Fibroblast of mammary gland (primary cell): ENCODE data around the gene DPP8.

Experiments
- DNase-seq: peaks from one replicate; pipeline ENCODE4 v3.0.0-alpha.2; 2010; ENCODE audit warnings: low read depth
- H3K4me3 ChIP-seq: 2 replicates; pipeline ENCODE4 v1.5.1; 2011; ENCODE audit warnings: low read depth, mild to moderate bottlenecking, low read length, moderate library complexity; ENCODE audit not compliant: control insufficient read depth
- TF ChIP-seq, protein P1 (sequence below): conservative IDR thresholded peaks from 2 replicates; pipeline ENCODE4 v1.5.1; 2011; ENCODE audit warnings: low read depth, low read length, inconsistent platforms; ENCODE audit not compliant: control insufficient read depth, insufficient read depth

The DPP8 gene

DNA sequence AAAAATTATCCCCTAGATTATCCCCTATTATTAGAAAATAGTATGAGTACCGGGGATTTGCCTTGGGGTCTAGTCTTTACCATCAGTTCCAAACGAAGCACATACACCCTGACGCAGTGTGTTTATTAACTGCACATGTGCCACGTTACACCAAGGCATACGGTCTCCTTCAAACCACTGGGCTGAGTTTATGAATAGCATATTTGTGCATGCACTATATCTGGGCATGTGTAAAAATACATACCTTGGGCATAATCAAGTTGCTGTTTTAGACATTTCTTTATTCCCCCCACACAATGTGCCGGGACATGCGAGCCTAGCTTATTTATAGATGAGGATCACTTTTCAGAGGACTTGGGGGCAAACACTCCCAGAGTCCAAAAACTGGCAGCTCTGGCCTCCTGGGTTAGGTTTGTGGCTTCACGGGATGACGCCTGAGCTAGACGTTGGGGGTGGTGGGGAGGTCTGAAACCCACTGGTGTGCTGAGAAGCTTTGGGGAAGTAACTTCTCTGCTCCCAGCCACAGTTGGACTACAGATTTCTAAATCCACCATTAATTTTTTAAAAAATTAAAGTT lies 111.0 kb downstream of the DPP8 start:
- DNase-seq = no peak
- H3K4me3 ChIP-seq = no peak overlapping the region
- TF ChIP-seq, protein P1, sequence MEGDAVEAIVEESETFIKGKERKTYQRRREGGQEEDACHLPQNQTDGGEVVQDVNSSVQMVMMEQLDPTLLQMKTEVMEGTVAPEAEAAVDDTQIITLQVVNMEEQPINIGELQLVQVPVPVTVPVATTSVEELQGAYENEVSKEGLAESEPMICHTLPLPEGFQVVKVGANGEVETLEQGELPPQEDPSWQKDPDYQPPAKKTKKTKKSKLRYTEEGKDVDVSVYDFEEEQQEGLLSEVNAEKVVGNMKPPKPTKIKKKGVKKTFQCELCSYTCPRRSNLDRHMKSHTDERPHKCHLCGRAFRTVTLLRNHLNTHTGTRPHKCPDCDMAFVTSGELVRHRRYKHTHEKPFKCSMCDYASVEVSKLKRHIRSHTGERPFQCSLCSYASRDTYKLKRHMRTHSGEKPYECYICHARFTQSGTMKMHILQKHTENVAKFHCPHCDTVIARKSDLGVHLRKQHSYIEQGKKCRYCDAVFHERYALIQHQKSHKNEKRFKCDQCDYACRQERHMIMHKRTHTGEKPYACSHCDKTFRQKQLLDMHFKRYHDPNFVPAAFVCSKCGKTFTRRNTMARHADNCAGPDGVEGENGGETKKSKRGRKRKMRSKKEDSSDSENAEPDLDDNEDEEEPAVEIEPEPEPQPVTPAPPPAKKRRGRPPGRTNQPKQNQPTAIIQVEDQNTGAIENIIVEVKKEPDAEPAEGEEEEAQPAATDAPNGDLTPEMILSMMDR = no peak

DNA sequence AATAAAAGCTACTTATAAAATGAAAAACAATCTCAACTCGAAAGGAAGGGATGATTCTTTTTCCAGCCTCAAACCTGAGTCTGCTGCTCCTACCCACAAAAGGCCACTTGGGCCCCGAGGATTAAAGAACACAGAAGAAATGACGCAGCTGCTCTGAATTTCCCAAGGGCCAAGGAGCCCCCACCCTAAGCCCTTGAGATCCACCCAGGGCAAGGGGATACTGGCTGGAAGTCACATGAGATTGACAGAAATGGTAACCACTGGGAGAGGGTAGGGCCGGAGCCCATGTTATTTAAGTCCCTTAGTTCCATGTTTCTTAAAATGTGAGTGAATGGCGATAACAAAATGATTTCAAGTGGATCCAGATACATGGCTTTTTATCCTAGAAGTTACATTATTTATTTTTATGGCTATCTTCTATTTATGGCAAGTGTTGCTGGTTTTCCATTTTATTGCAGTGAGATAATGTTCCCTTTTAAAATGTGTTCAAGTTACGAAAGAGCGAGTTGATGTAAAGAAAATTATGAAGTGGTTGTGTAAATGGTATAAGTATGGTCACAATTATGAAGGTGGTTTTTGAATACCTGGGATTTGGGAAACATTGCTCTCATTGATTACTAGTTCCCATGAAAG lies 111.6 kb downstream of the DPP8 start:
- TF ChIP-seq, protein P1 = no peak
- DNase-seq = no peak
- no peak overlapping the region for H3K4me3 ChIP-seq

DNA sequence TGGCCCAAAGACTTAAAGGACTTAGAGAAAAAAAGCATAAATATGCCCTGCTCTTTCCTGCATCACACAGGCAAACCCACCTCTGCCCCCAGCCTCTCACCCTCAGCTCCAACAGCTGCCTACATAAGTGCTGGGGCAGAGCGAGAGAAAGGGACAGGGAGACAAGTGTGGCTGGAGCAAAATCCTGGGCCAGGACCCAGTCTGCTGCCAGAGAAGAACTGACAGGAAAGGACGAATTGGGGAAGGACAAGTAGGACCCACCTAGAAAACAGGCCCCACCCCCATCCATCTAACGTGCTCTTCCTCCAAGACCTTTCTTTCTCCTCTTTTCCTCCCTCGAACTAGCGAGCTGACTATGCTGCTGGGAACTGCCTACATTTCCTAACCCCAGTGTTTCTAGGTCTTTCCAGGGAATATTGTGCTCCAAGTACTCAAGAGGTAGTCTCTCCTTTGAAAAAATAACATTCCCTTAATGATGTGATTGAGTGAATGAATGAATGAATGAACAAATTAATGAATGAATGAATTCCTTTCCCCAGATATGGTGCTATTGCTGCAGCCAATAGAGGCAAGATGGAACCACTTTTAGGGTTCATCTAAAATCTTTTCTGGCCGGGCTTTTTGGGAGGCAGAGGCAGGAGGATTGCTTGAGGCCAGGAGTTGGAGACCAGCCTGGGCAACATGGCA lies 113.2 kb downstream of the DPP8 start:
- no peak overlapping the region for H3K4me3 ChIP-seq
- no peak for DNase-seq
- TF ChIP-seq, protein P1 = no peak

DNA sequence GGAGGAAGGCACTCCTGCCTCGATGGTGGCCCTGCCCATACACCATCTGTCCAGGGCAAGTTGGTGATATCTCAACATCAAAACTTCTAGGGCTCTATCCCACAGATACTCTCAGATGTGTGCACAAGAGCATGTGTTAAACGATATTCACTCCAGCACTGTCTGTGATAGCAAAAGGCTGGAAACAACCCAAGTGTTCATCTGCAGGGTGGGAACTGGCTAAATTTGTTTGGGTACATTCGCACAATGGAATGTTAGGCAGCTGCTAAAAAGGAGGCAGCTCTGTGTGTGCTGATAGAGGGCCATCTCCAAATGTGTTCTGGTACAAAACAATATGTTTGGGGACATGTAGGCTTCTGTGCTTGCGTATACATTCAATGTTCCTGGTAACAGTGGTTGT lies 114.5 kb downstream of the DPP8 start:
- TF ChIP-seq, protein P1 = no peak
- H3K4me3 ChIP-seq = no peak overlapping the region
- DNase-seq = no peak

DNA sequence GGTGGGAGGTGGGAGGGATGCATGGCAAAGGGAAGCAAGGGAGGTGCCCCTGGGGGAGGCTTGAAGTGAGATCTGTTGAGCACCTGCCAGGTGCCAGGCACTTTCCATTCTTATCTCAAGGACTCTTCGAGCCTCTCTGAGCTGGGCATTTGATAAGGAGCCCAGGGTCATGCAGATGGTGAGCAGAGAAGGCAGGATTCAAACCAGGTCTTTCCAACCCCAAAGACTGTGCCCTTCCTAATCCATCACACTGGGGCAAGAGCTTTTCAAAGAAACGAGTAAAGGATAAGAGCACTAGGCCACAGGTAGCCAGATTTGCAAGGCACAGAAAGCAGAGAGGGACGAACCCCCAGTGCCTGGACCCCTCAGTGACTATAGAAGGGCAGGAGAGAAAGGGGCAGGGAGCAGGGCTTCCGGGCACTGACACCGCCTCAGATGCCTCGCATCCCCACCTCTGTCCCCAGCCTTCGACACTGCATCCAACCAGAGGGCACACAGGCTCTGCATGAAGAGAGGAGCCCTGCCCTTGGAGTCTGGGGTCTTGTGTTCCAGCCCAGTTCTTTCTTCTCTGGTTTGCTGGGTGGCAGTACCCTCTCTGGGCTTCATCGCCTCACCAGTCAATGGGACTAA lies 115.8 kb downstream of the DPP8 start:
- TF ChIP-seq, protein P1 = no peak
- H3K4me3 ChIP-seq = no peak overlapping the region
- no peak for DNase-seq

DNA sequence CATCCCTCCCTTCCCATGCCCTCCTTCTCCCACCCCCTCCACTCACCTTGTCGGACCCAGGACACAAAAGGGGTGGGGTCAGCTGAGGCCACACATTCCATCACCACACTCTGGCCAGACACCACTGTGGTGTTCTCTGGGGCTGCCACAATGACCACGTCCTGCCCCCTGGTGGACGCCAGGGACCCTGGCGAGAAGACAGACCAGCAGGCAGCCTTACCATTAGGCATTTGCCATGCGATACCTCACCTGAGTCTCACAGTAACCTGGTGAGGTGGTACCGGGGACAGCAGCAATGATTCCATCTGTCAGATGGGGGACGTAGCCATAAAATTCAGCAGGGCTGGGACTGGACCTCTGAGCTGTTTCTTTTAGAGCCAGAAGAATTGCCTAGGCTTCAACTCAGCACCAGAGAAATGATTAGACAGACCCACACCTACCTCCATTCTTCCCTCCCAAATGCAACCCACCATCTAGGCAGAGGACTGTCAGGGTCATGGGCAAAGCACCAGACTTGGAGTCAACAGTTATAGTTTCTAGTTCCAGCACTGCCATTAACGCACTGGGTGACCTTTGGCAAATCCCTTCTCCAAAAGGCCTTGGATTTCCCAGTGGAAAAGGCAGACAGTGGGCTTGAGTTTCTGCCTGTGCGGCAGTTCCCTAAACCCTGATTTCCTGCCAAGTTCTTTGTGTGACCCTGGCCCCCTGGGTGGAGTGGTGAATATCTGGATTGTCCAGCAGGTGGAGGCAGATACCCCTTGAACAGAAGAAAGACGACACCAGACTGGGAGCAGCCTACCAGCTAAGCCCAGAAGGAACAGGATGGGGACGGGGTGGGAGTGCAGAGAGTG lies 116.5 kb downstream of the DPP8 start:
- peak; percentile 79 for DNase-seq
- TF ChIP-seq, protein P1 = peak; percentile 88
- no peak overlapping the region for H3K4me3 ChIP-seq
